ENCODE results near the gene SALL4. TPM values are rescaled to one million over a fixed set of nuclear protein-coding genes. Genes with fewer than 3 reads are reported as not detected.

SALL4 gene
- total and polyA plus RNA-seq, 9 of the 15 experiments (the other 6 are each of a cell fraction or from before 2014, with no cell fraction given), result 0.03 to 0.07 TPM; not detected in 7

GRCh38 chr20:51837436-51837835 is 35.1 kb upstream of the SALL4 start (continued):
- TF ChIP-seq, protein P1, sequence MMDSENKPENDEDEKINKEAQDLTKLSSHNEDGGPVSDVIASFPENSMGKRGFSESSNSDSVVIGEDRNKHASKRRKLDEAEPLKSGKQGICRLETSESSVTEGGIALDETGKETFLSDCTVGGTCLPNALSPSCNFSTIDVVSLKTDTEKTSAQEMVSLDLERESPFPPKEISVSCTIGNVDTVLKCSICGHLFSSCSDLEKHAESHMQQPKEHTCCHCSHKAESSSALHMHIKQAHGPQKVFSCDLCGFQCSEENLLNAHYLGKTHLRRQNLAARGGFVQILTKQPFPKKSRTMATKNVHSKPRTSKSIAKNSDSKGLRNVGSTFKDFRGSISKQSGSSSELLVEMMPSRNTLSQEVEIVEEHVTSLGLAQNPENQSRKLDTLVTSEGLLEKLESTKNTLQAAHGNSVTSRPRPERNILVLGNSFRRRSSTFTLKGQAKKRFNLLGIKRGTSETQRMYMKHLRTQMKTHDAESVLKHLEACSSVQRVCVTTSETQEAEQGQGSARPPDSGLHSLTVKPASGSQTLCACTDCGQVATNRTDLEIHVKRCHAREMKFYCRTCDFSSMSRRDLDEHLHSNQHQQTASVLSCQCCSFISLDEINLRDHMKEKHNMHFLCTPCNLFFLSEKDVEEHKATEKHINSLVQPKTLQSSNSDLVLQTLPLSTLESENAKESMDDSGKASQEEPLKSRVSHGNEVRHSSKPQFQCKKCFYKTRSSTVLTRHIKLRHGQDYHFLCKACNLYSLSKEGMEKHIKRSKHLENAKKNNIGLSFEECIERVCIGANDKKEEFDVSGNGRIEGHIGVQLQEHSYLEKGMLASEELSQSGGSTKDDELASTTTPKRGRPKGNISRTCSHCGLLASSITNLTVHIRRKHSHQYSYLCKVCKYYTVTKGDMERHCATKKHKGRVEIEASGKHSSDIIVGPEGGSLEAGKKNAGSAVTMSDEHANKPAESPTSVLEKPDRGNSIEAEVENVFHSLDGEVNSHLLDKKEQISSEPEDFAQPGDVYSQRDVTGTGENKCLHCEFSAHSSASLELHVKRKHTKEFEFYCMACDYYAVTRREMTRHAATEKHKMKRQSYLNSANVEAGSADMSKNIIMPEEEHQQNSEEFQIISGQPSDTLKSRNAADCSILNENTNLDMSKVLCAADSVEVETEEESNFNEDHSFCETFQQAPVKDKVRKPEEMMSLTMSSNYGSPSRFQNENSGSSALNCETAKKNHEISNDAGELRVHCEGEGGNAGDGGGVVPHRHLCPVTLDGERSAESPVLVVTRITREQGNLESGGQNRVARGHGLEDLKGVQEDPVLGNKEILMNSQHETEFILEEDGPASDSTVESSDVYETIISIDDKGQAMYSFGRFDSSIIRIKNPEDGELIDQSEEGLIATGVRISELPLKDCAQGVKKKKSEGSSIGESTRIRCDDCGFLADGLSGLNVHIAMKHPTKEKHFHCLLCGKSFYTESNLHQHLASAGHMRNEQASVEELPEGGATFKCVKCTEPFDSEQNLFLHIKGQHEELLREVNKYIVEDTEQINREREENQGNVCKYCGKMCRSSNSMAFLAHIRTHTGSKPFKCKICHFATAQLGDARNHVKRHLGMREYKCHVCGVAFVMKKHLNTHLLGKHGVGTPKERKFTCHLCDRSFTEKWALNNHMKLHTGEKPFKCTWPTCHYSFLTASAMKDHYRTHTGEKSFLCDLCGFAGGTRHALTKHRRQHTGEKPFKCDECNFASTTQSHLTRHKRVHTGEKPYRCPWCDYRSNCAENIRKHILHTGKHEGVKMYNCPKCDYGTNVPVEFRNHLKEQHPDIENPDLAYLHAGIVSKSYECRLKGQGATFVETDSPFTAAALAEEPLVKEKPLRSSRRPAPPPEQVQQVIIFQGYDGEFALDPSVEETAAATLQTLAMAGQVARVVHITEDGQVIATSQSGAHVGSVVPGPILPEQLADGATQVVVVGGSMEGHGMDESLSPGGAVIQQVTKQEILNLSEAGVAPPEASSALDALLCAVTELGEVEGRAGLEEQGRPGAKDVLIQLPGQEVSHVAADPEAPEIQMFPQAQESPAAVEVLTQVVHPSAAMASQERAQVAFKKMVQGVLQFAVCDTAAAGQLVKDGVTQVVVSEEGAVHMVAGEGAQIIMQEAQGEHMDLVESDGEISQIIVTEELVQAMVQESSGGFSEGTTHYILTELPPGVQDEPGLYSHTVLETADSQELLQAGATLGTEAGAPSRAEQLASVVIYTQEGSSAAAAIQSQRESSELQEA (IDR thresholded peaks at IDR 0.05; ENCODE audit: low read depth), result no peak
- no peak for TF ChIP-seq TEAD4 (IDR thresholded peaks at IDR 0.05; ENCODE audit: low read length)
- TF ChIP-seq TEAD4 (CRISPR knock-in tag; IDR thresholded peaks at IDR 0.05; ENCODE audit: borderline replicate concordance), result no peak
- no peak for TF ChIP-seq TAF1 (IDR thresholded peaks at IDR 0.05; ENCODE audit: control insufficient read depth, extremely low read depth, insufficient read depth, low read length, severe bottlenecking)
- no peak for TF ChIP-seq MCM2 (IDR thresholded peaks at IDR 0.05; ENCODE audit: low read depth)
- TF ChIP-seq ZNF561 (CRISPR knock-in tag; conservative IDR thresholded peaks at IDR 0.05), result no peak

All from K562 (cell line).